ENCODE measurements around the gene UTP14A. TPM values are rescaled to one million over a fixed set of nuclear protein-coding genes. Genes with fewer than 3 reads are reported as not detected.
A peak's percentile ranks its signal among the peaks of the same experiment; 100 is the strongest.

Gene UTP14A
- total and polyA plus RNA-seq, 8 donors: 9.0 to 18.3 (median 11.1) TPM

- ATAC-seq: no peak
- Histone ChIP-seq H3K27ac (peak overlapping the region in 3 of 4 donors; percentile 16 to 60 (median 17)), H3K4me1 (no peaks in the 10 kb centered on the region), H3K36me3 (peaks cover 0 to 10% (median 0%) of the 10 kb centered on the region in 3 donors), H3K27me3 (no peaks in the 10 kb centered on the region), H3K4me3 (peak overlapping the region in 3 of 4 donors; percentile 24 to 50 (median 41)), H3K9me3 (no peaks in the 10 kb centered on the region)
- DNase-seq: no peak
- WGBS, 2 donors: 9 to 28% methylated on average over 13 of the region's 13 CpGs
- intact Hi-C loops (cut with DNase I): no loop called here
- no peak for TF ChIP-seq CTCF (IDR thresholded peaks at IDR 0.05)
- FAIRE-seq: no peak
These were observed 25.0 kb downstream of the UTP14A start for GRCh38 chrX:129930941-129931410.

- peak; percentile 82 to 93 (median 92) for DNase-seq
- no peaks in the 10 kb centered on the region for H3K27me3 ChIP-seq
- H3K4me3 ChIP-seq: peak overlapping the region; percentile 18 to 50 (median 32)
- H3K4me1 ChIP-seq: no peaks in the 10 kb centered on the region
- no peak for TF ChIP-seq CTCF (IDR thresholded peaks at IDR 0.05)
- intact Hi-C loops (cut with DNase I): no loop called here
- peaks cover 0 to 6% (median 0%) of the 10 kb centered on the region in 3 donors for H3K36me3 ChIP-seq
- peak overlapping the region; percentile 42 to 77 (median 60) for H3K27ac ChIP-seq
- FAIRE-seq: no peak
- 2 to 38% methylated on average over 37 to 41 of the region's 41 CpGs for WGBS, 2 donors
- H3K9me3 ChIP-seq: no peaks in the 10 kb centered on the region
- ATAC-seq: peak; percentile 90 to 94 (median 90)
These were observed 25.5 kb downstream of the UTP14A start for GRCh38 chrX:129931411-129932015.

- Histone ChIP-seq H3K27me3 (no peaks in the 10 kb centered on the region), H3K36me3 (peaks cover 0 to 5% (median 0%) of the 10 kb centered on the region in 3 donors), H3K4me3 (peak overlapping the region; percentile 18 to 50 (median 32)), H3K4me1 (no peaks in the 10 kb centered on the region), H3K9me3 (no peaks in the 10 kb centered on the region), H3K27ac (peak overlapping the region; percentile 42 to 77 (median 60))
- intact Hi-C loops (cut with DNase I): no loop called here
- TF ChIP-seq CTCF (IDR thresholded peaks at IDR 0.05): no peak
- peak; percentile 84 to 93 (median 92) for DNase-seq
- peak; percentile 75 to 88 (median 84) for ATAC-seq
- no peak for FAIRE-seq
- 2 to 35% methylated on average over 68 to 93 of the region's 97 CpGs for WGBS, 2 donors
These were observed 26.3 kb downstream of the UTP14A start for GRCh38 chrX:129932016-129932820.

GRCh38 chrX:129932821-129933321, 26.9 kb downstream of the UTP14A start:
- WGBS, 2 donors: 2 to 48% methylated on average over 40 to 47 of the region's 47 CpGs
- Histone ChIP-seq H3K27me3 (no peaks in the 10 kb centered on the region), H3K36me3 (no peaks in the 10 kb centered on the region), H3K27ac (no peak overlapping the region), H3K4me1 (no peaks in the 10 kb centered on the region), H3K9me3 (no peaks in the 10 kb centered on the region), H3K4me3 (peak overlapping the region in 3 of 4 donors; percentile 5 to 50 (median 39))
- ATAC-seq (peak in 1 of 4 donors; percentile 0), FAIRE-seq (no peak), DNase-seq (peak in 5 of 6 donors; percentile 10 to 81 (median 48))
- no peak for TF ChIP-seq CTCF (IDR thresholded peaks at IDR 0.05)
- intact Hi-C loops (cut with DNase I): no loop called here
